ENCODE measurements around the gene CALD1.

CALD1 gene

DNA sequence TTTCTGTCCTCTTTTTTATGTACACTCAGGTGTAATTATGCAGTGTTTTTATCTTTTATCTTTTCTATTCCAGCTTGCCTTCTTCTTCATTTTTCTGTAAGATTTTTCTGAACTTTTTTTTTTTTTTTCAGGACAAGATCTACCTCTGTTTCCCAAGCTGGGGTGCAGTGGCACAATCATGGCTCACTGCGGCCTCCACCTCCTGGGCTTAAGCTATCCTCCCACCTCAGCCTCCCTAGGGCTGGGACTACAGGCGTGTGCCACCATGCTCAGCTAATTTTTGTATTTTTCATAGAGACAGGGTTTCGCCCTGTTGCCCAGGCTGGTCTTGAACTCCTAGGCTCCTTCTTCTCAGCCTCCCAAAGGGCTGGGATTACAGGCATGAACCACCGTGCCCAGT, 6.3 kb upstream of the CALD1 start:
- TF ChIP-seq, protein P1, sequence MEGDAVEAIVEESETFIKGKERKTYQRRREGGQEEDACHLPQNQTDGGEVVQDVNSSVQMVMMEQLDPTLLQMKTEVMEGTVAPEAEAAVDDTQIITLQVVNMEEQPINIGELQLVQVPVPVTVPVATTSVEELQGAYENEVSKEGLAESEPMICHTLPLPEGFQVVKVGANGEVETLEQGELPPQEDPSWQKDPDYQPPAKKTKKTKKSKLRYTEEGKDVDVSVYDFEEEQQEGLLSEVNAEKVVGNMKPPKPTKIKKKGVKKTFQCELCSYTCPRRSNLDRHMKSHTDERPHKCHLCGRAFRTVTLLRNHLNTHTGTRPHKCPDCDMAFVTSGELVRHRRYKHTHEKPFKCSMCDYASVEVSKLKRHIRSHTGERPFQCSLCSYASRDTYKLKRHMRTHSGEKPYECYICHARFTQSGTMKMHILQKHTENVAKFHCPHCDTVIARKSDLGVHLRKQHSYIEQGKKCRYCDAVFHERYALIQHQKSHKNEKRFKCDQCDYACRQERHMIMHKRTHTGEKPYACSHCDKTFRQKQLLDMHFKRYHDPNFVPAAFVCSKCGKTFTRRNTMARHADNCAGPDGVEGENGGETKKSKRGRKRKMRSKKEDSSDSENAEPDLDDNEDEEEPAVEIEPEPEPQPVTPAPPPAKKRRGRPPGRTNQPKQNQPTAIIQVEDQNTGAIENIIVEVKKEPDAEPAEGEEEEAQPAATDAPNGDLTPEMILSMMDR (IDR thresholded peaks at IDR 0.05), result no peak

DNA sequence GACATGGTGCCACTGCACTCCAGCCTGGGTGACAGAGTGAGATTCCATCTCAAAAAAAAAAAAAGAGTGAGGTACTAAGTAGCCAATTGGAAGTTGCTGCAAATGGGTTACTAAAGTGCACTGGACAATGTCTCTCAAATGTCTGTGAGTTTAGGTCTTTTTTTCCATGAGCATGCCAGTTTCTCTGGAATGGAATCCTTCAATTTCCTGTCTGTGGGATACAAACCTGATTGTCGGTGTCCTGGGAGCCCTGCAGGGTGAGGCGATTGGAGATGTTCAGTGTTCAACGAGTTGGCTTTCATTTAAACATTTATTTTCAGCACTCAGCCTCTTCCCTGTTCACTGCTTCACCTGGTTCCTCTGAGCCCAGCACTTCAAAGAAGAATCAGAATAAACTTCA, 5.3 kb upstream of the CALD1 start:
- TF ChIP-seq, protein P1 (IDR thresholded peaks at IDR 0.05), result no peak

DNA sequence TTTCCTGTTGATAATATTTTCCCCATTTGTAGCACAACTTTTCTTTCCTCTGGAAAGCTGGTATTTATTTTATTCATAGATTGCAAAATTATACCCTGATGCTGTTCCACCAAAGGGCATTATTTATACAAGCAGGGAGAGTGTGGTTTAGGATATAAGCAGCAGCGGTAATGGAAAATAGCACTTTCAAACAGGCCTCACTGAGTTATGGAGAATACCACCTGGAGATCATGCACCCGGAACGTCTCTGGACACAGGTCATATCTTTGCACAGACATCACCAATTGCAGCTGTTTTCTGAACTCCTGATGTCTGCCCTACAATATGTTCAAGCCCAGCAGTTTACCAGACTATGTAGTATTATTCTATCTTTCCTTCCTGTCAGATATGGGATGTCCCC, 2.0 kb upstream of the CALD1 start:
- TF ChIP-seq, protein P1 (IDR thresholded peaks at IDR 0.05), result no peak

DNA sequence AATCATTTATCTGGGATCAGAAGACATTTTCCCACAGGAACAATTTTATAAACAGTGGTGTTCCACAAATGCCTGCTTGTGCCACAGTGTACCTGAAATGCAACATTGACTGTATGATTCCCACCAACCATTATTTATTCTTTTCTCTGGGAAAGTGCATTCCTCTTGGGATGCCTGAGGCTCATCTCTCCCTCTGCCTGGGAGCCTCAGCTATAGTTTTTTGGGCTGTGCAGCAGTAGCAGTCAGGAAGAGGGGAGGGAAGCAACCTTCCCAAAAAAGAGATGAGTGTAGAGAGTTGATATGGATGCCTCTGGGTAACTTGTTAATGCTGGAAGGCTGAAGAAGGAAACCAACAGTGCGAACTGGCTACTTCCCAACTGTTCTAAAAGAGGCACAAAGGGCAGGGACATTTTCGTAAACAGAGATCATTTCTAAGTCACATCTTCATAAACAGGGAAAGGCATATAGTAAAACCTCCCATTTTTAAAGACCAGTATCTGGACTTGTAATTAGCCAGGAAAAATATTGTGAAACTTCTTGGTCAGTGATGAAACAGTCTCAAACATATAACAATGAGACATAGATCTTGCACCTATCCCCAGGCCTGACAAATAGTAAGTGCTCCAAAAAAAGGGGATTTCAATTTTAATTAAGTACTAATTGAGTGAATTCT, 1.4 kb upstream of the CALD1 start:
- TF ChIP-seq, protein P1 (IDR thresholded peaks at IDR 0.05), result no peak

DNA sequence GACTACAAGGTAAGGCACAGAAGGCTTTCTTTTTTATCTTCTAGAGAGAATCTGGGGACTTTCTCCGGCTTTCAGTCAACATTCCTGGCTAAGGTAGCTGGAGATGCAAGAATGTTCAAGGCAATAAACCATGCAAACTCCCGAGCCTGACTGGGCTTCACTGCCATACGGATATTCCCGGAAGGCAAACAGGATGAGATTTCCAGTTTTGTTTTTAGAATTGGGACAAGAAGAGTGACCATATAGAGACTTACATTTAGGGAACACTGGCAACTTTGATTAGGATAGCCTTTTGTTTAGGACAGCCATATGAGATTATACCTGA, 269 bp downstream of the CALD1 start:
- TF ChIP-seq, protein P1 (IDR thresholded peaks at IDR 0.05), result no peak

DNA sequence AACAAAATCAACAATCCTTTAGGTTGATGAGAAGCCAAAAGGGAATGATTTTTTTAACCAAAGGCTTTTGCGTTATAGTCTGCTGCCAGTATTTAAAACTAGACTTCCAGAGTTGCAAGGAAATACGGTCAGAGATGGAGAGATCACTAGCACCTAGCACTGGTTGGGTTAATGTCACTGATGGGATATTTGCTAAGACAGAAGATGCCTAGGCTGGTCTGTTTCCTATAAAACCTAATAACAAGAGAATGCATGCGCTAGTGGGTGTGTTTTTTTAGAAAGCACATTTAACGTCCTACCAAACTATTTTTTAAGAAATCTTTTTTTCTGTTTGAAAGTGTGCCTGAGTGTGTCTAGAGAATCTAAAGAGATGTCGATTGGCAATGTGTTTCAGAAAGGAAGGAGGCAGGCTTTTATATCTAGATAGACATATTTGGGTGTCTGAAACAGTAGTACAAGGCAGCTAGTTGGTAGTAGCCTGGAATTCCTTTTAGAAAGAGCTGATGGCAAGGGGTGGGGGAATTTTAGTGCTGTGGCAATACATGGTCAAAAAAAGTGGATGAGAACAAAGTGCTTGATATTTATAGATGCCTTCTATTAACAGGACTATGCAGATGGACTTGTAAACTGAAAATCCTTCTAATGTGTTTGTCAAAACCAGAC, 863 bp downstream of the CALD1 start:
- TF ChIP-seq, protein P1 (IDR thresholded peaks at IDR 0.05), result no peak

DNA sequence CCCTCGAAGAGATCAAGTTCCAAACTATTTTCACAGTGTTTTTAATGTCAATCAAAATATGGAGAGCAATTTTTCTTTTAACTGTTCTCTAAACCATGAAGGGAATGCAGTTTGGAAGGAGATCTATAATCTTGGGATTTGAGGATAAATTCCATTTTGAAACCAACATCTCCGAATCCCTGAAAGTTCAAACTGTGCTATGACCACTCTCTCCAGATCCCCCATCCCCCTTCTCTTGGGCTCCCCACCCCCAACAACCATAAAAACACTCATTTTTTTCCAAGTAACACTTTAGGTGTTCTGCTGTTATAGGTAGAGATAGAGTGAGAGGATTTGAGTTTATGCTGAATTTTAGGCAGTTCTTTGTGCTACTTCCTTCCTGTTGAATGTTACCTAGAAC, 1.7 kb downstream of the CALD1 start:
- TF ChIP-seq, protein P1 (IDR thresholded peaks at IDR 0.05), result no peak

All from LNCAP (cell line).